HUDEP-2 (cell line): Measurements from ENCODE around the gene USP35.

ENCODE experiments used
- DNase-seq, 76 experiments: peaks; one replicate each; lab custom pipeline; 2025; ENCODE audit not compliant: unreplicated experiment in 76 of 76; lab: John Stamatoyannopoulos, UW

USP35 gene

GRCh38 chr11:78259777-78260487 is 71.2 kb downstream of the USP35 start:
- DNase-seq, result no peak

DNA sequence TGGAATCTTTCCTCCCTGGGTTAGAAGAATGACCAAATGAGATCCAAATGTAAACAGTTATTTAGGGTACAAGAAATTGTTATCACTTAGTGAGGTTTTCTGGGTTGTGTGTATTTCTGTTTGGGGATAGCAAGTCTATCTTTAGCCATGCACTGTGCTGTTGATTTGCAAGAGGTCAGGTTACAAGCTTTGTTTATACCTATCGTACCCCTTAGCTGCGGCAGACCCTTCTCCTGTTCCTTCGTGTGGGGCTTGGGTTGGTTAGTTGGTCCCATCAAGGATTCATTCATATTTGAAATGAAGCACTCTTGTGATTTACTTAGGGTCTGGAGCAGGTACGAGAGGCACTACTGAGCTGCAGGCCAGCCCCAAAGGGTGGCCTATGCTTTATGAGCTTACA is 72.6 kb downstream of the USP35 start:
- no peak for DNase-seq

- no peak for DNase-seq
Measured at GRCh38 chr11:78261828-78262227, 73.1 kb downstream of the USP35 start.

- no peak for DNase-seq
Measured at GRCh38 chr11:78262238-78262637, 73.5 kb downstream of the USP35 start.

DNA sequence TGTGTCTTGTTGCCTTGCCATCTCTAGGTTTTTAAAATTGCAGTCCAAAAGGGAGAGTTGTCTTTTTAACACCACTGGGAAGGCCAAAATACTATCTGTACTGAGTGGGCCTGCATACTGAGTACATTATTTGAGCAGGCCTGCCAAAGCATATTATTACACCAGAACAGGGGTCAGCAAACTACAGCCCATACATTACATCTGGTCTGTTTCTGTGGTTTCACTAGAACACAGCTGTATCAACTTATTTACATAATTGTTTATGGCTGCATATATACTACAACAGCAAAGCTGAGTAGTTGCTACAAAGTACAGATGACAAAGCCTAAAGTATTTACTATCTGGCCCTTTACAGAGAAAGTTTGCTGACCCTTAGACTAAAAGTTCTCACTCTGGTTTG is 74.0 kb downstream of the USP35 start:
- no peak for DNase-seq
